H1 (cell line): ENCODE measurements around the gene TIMM29. TPM values are rescaled to one million over a fixed set of nuclear protein-coding genes. Genes with fewer than 3 reads are reported as not detected.

Experiments used
- CTCF ChIA-PET: fragments of 300-600 bp; sonication (Branson Sonifier 250); formaldehyde crosslinking; loops from one replicate; lab custom pipeline; 2021; ENCODE audit not compliant: partially characterized antibody; lab: Charles Lee
- POLR2A ChIA-PET: fragments of 300-600 bp; sonication (Branson Sonifier 250); formaldehyde crosslinking; loops from one replicate; lab custom pipeline; 2021; ENCODE audit warnings: inconsistent platforms; ENCODE audit not compliant: partially characterized antibody; lab: Charles Lee
- DNase-seq, 2 experiments: peaks; one replicate each; pipeline versions ENCODE4 v3.0.0 to v3.0.0-alpha.2; 2010 to 2022; ENCODE audit warnings: low spot score in 2 of 2, low read depth in 1 of 2, mixed read lengths in 1 of 2
- FAIRE-seq: peaks from 2 replicates; lab custom pipeline; 2011; peaks lifted over from hg19 to GRCh38; lab: Jason Lieb, UNC
- H2AFZ ChIP-seq: 2 replicates; pipeline ENCODE4 v1.8.1; 2012; ENCODE audit warnings: low read length, inconsistent platforms
- H2AK5ac ChIP-seq: 2 replicates; pipeline ENCODE4 v1.6.1; 2013; ENCODE audit warnings: low read depth, low read length
- H2BK120ac ChIP-seq: replicated peaks from 2 replicates; pipeline ENCODE3; 2013; ENCODE audit warnings: low read depth, low read length, inconsistent platforms
- H2BK12ac ChIP-seq: 2 replicates; pipeline ENCODE4 v1.6.1; 2013; ENCODE audit warnings: low read depth, low read length
- H2BK15ac ChIP-seq: 2 replicates; pipeline ENCODE4 v1.6.1; 2013; ENCODE audit warnings: low read length
- H2BK20ac ChIP-seq: 2 replicates; pipeline ENCODE4 v1.6.1; 2013; ENCODE audit warnings: low read length
- H2BK5ac ChIP-seq: 2 replicates; pipeline ENCODE4 v1.6.1; 2013; ENCODE audit warnings: low read depth, low read length
- H3K14ac ChIP-seq: 2 replicates; pipeline ENCODE4 v1.6.1; 2013; ENCODE audit warnings: inconsistent platforms; ENCODE audit not compliant: insufficient read length
- H3K18ac ChIP-seq: 2 replicates; pipeline ENCODE4 v1.6.1; 2013; ENCODE audit warnings: low read length; ENCODE audit errors: extremely low read depth
- H3K23ac ChIP-seq: 2 replicates; pipeline ENCODE4 v1.6.1; 2013; ENCODE audit warnings: inconsistent platforms; ENCODE audit not compliant: insufficient read length
- H3K23me2 ChIP-seq: 2 replicates; pipeline ENCODE4 v1.6.1; 2013; ENCODE audit warnings: low read depth, low read length
- H3K27ac ChIP-seq: 2 replicates; pipeline ENCODE4 v1.6.1; 2011; ENCODE audit warnings: low read depth, low read length, inconsistent platforms
- H3K27me3 ChIP-seq, 4 experiments: replicated peaks in 1 of 4; 1 replicate in 1 of 4; 2 replicates in 3 of 4; pipeline versions ENCODE4 v1.6.1 to v1.8.1; 2011 to 2013; ENCODE audit warnings: low read length in 3 of 4, mild to moderate bottlenecking in 3 of 4, inconsistent platforms in 2 of 4, mixed read lengths in 2 of 4, moderate library complexity in 1 of 4; ENCODE audit not compliant: control insufficient read depth in 3 of 4, insufficient read depth in 3 of 4; ENCODE audit errors: extremely low read depth in 1 of 4
- H3K36me3 ChIP-seq, 4 experiments: 2 replicates each; pipeline versions ENCODE4 v1.6.1 to v1.8.1; 2011 to 2013; ENCODE audit warnings: mild to moderate bottlenecking in 4 of 4, low read length in 3 of 4, moderate library complexity in 2 of 4, control low read depth in 1 of 4, inconsistent platforms in 1 of 4; ENCODE audit not compliant: insufficient read depth in 4 of 4, control insufficient read depth in 2 of 4
- H3K4ac ChIP-seq: replicated peaks from 2 replicates; pipeline ENCODE3; 2013; ENCODE audit warnings: low read length, low read depth, mixed read lengths, inconsistent platforms; ENCODE audit not compliant: insufficient read length
- H3K4me1 ChIP-seq, 4 experiments: replicated peaks in 1 of 4; 1 replicate in 1 of 4; 2 replicates in 3 of 4; pipeline versions ENCODE4 v1.6.1 to v1.8.1; 2011 to 2013; ENCODE audit warnings: low read length in 3 of 4, inconsistent platforms in 2 of 4, mixed read lengths in 1 of 4; ENCODE audit not compliant: insufficient read depth in 4 of 4, control insufficient read depth in 3 of 4
- H3K4me2 ChIP-seq, 2 experiments: 2 replicates each; pipeline versions ENCODE4 v1.6.1 to v1.8.1; 2011 to 2013; ENCODE audit warnings: low read depth in 2 of 2, low read length in 2 of 2, control low read depth in 1 of 2, inconsistent platforms in 1 of 2, mild to moderate bottlenecking in 1 of 2; ENCODE audit not compliant: insufficient read depth in 1 of 2
- H3K4me3 ChIP-seq, 4 experiments: fragments of 200-600, 300-600 bp in 1 of 4; sonication (generic), shearing (Covaris generic), sonication (Bioruptor Twin) in 1 of 4; 2 replicates each; pipeline versions ENCODE4 v1.5.1 to v1.8.1; 2011 to 2016; ENCODE audit warnings: low read length in 4 of 4, low read depth in 3 of 4, control low read depth in 2 of 4, inconsistent platforms in 2 of 4, mild to moderate bottlenecking in 2 of 4, mixed read lengths in 1 of 4, moderate library complexity in 1 of 4; ENCODE audit not compliant: insufficient read depth in 2 of 4; ENCODE audit errors: extremely low read depth in 1 of 4
- H3K56ac ChIP-seq: replicated peaks from 2 replicates; pipeline ENCODE3; 2013; ENCODE audit warnings: low read depth, mild to moderate bottlenecking, mixed read lengths, low read length, inconsistent platforms; ENCODE audit not compliant: insufficient read length
- H3K79me1 ChIP-seq: 2 replicates; pipeline ENCODE4 v1.6.1; 2013; ENCODE audit warnings: low read depth, low read length, control low read depth
- H3K79me2 ChIP-seq, 2 experiments: 2 replicates each; pipeline versions ENCODE4 v1.6.1 to v1.8.1; 2012 to 2013; ENCODE audit warnings: low read length in 2 of 2, mild to moderate bottlenecking in 2 of 2, inconsistent platforms in 1 of 2; ENCODE audit not compliant: insufficient read depth in 2 of 2, control insufficient read depth in 1 of 2
- H3K9ac ChIP-seq, 4 experiments: replicated peaks in 1 of 4; 1 replicate in 1 of 4; 2 replicates in 3 of 4; pipeline versions ENCODE4 v1.6.1 to v1.8.1; 2011 to 2013; ENCODE audit warnings: low read depth in 3 of 4, low read length in 3 of 4, control low read depth in 2 of 4, mild to moderate bottlenecking in 2 of 4, moderate library complexity in 2 of 4, inconsistent platforms in 1 of 4; ENCODE audit errors: extremely low read depth in 1 of 4
- H3K9me3 ChIP-seq, 2 experiments: 2 replicates each; pipeline versions ENCODE4 v1.6.1 to v1.8.1; 2012 to 2013; ENCODE audit warnings: mild to moderate bottlenecking in 2 of 2, moderate library complexity in 2 of 2, control low read depth in 1 of 2, inconsistent platforms in 1 of 2, low read depth in 1 of 2, low read length in 1 of 2, mixed read lengths in 1 of 2; ENCODE audit not compliant: insufficient read depth in 2 of 2
- H4K20me1 ChIP-seq, 2 experiments: replicated peaks in 1 of 2; 2 replicates each; pipeline versions ENCODE3 to v1.8.1; 2011 to 2013; ENCODE audit warnings: inconsistent platforms in 2 of 2, low read length in 2 of 2, mild to moderate bottlenecking in 1 of 2; ENCODE audit not compliant: insufficient read depth in 2 of 2, control insufficient read depth in 1 of 2
- H4K5ac ChIP-seq: 2 replicates; pipeline ENCODE4 v1.6.1; 2013; ENCODE audit warnings: low read length, low read depth, mixed read lengths, inconsistent platforms; ENCODE audit not compliant: insufficient read length
- H4K8ac ChIP-seq: 2 replicates; pipeline ENCODE4 v1.8.0; 2013; ENCODE audit warnings: mild to moderate bottlenecking, moderate library complexity, low read length, inconsistent platforms; ENCODE audit not compliant: insufficient read depth; ENCODE audit errors: extremely low read depth
- H4K91ac ChIP-seq: replicated peaks from 2 replicates; pipeline ENCODE3; 2013; ENCODE audit warnings: low read length, mixed read lengths, inconsistent platforms; ENCODE audit not compliant: insufficient read length
- ASH2L ChIP-seq: fragments of 200-600, 300-600 bp; sonication (generic); IDR thresholded peaks from one replicate; pipeline ENCODE4 v1.7.1; 2017; ENCODE audit warnings: low read length
- BACH1 ChIP-seq: IDR thresholded peaks from 2 replicates; pipeline ENCODE4 v1.6.1; 2012; ENCODE audit warnings: low read length, improper control_type of control experiment
- CREB1 ChIP-seq: IDR thresholded peaks from 2 replicates; pipeline ENCODE4 v1.6.1; 2012; ENCODE audit warnings: inconsistent platforms
- EZH2 ChIP-seq: fragments of 200-600 bp; sonication (generic); IDR thresholded peaks from 2 replicates; pipeline ENCODE4 v1.7.1; 2012; ENCODE audit warnings: low read depth, mild to moderate bottlenecking, moderate library complexity, low read length, inconsistent platforms; ENCODE audit not compliant: severe bottlenecking
- FOSL1 ChIP-seq: IDR thresholded peaks from 2 replicates; pipeline ENCODE4 v1.6.1; 2011; ENCODE audit warnings: mild to moderate bottlenecking, low read depth, low read length, moderate library complexity; ENCODE audit not compliant: insufficient read depth
- NANOG ChIP-seq: IDR thresholded peaks from 2 replicates; pipeline ENCODE4 v1.6.1; 2011; ENCODE audit warnings: low read length, low read depth, mild to moderate bottlenecking, inconsistent platforms; ENCODE audit not compliant: insufficient read depth, poor library complexity, severe bottlenecking
- POLR2A ChIP-seq, 2 experiments: IDR thresholded peaks; 1 replicate in 1 of 2; 2 replicates in 1 of 2; pipeline ENCODE4 v1.6.1; 2011; ENCODE audit warnings: low read depth in 2 of 2, low read length in 2 of 2, mild to moderate bottlenecking in 2 of 2; ENCODE audit errors: control extremely low read depth in 1 of 2
- SP1 ChIP-seq: IDR thresholded peaks from 2 replicates; pipeline ENCODE4 v1.6.1; 2011; ENCODE audit warnings: low read depth, low read length
- SP4 ChIP-seq: IDR thresholded peaks from 2 replicates; pipeline ENCODE4 v1.6.1; 2012; ENCODE audit warnings: low read length, inconsistent platforms
- WGBS, 2 experiments: shearing (Covaris generic) in 1 of 2; methylation state at CpG; one replicate each; pipeline versions ENCODE4 v1.1.6 to v1.1.7; 2013 to 2015; ENCODE audit warnings: low lambda C conversion rate in 2 of 2, mixed read lengths in 2 of 2, inconsistent platforms in 1 of 2, low coverage in 1 of 2, missing lambda C conversion rate in 1 of 2; ENCODE audit not compliant: insufficient replicate concordance in 2 of 2, insufficient coverage in 1 of 2, insufficient read length in 1 of 2; ENCODE audit errors: extremely low coverage in 1 of 2, missing lambda C conversion rate in 1 of 2; 5-methylcytosine and 5-hydroxymethylcytosine counted together
- polyA plus RNA-seq, 7 experiments: library from polyadenylated mRNA; depleted of rRNA in 3 of 7; stranded (reverse) in 5 of 7; unstranded in 2 of 7; fragments of >200 nt in 5 of 7; fragments of 200-250 nt in 2 of 7; gene quantifications; 1 replicate in 5 of 7; 2 replicates in 1 of 7; 4 replicates in 1 of 7; pipeline versions ENCODE4 v1.2.1 to v1.2.3, GENCODE V29; 2011 to 2013; ENCODE audit warnings: missing spikeins in 2 of 7, mixed read lengths in 2 of 7
- total RNA-seq: library from RNA; stranded (reverse); fragmentation: NEBNext Ultra II Directional; extraction: Animal tissue kit (Norgen Biotek cat#: 25700); gene quantifications from 2 replicates; pipeline ENCODE4 v1.2.1, GENCODE V29; 2021
- TF ChIP-seq, protein P1 (sequence below): IDR thresholded peaks from 2 replicates; pipeline ENCODE4 v1.6.1; 2011; ENCODE audit warnings: low read depth, mild to moderate bottlenecking, low read length; ENCODE audit not compliant: insufficient read depth
- TF ChIP-seq, protein P2 (sequence below), 3 experiments: IDR thresholded peaks; 1 replicate in 2 of 3; 2 replicates in 1 of 3; pipeline versions ENCODE4 v1.5.1 to v1.6.1; 2011; ENCODE audit warnings: low read length in 3 of 3, mild to moderate bottlenecking in 3 of 3, inconsistent platforms in 2 of 3, low read depth in 1 of 3, moderate library complexity in 1 of 3; ENCODE audit not compliant: insufficient read depth in 1 of 3; ENCODE audit errors: control extremely low read depth in 1 of 3

The TIMM29 gene
- total and polyA plus RNA-seq, 2 of the 8 experiments (the other 6 are each of a cell fraction or from before 2014, with no cell fraction given), result 15.9 to 24.0 TPM

DNA sequence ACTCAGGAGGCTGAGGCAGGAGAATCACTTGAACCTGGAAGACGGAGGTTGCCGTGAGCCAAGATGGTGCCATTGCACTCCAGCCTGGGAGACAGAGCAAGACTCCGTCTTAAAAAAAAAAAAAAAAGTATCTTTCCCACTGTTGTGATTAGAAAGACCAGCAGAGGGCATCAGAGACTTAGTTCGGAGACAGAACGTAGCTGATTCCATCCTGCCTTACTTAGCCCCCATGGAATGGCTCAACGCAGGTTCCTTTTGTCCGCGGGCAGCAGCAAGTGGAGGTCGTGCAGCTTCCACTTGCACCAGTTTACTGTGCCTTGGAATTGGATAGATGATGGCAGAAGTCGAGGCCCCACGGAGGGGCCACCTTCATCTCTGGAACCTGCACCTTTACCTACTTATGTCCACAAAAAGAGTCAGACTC lies 8.1 kb downstream of the TIMM29 start:
- H3K18ac ChIP-seq, result no peak overlapping the region
- H3K56ac ChIP-seq, result no peak overlapping the region
- CTCF ChIA-PET, result interaction anchor here (0.5 to 9.7 kb wide), 38 partner anchors 8 to 193 kb away, joined by 3 to 110 read pairs (median 4); partner anchors contain the start of genes CARM1 and SMARCA4
- no peak overlapping the region for H4K8ac ChIP-seq
- no peak for DNase-seq
- H3K36me3 ChIP-seq, result no peaks in the 10 kb centered on the region; a peak in 1 of 8 replicates
- no peak overlapping the region for H4K5ac ChIP-seq
- no peaks in the 10 kb centered on the region for H3K9me3 ChIP-seq
- no peak overlapping the region for H2BK5ac ChIP-seq
- no peaks in the 10 kb centered on the region; a peak in 1 of 7 replicates for H3K4me1 ChIP-seq
- H3K27me3 ChIP-seq, result no peaks in the 10 kb centered on the region
- no peaks in the 10 kb centered on the region for H4K20me1 ChIP-seq
- no peaks in the 10 kb centered on the region; a peak in 1 of 4 replicates for H3K79me2 ChIP-seq
- no peak overlapping the region for H4K91ac ChIP-seq
- no peak overlapping the region for H2BK120ac ChIP-seq
- no peak overlapping the region for H3K9ac ChIP-seq
- H2AFZ ChIP-seq, result no peak overlapping the region
- POLR2A ChIA-PET, result interaction anchor here (0.6 to 1.6 kb wide), 10 partner anchors 14 to 247 kb away, joined by 3 to 5 read pairs (median 3); partner anchors contain the start of gene SMARCA4
- no peak overlapping the region for H2BK20ac ChIP-seq
- no peak overlapping the region for H3K4me3 ChIP-seq
- H3K4ac ChIP-seq, result no peak overlapping the region
- 20% methylated on average over 11 of the region's 11 CpGs; no CpG with 5 or more reads in 1 of the 2 experiments for WGBS, 2 experiments
- H3K23ac ChIP-seq, result no peak overlapping the region
- FAIRE-seq, result peak; percentile 50
- no peaks in the 10 kb centered on the region for H3K23me2 ChIP-seq
- no peak overlapping the region for H3K27ac ChIP-seq
- H3K79me1 ChIP-seq, result no peaks in the 10 kb centered on the region
- no peak overlapping the region for H3K4me2 ChIP-seq
- H3K14ac ChIP-seq, result no peak overlapping the region
- no peak overlapping the region for H2BK12ac ChIP-seq
- H2AK5ac ChIP-seq, result no peak overlapping the region
- no peak overlapping the region for H2BK15ac ChIP-seq
- TF ChIP-seq, protein P1, sequence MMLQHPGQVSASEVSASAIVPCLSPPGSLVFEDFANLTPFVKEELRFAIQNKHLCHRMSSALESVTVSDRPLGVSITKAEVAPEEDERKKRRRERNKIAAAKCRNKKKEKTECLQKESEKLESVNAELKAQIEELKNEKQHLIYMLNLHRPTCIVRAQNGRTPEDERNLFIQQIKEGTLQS, result no peak
- TF ChIP-seq FOSL1 (no peak), SP1 (no peak), SP4 (no peak), POLR2A (IDR thresholded peaks at IDR 0.05; ENCODE audit: control extremely low read depth in 1 of 2, low read depth in 2 of 2, low read length in 2 of 2) (peak in 1 of 2 experiments; percentile 56; a peak in 1 of 3 replicates), NANOG (no peak), CREB1 (peak; percentile 8; the same call in 1 of the 2 replicates), ASH2L (no peak), BACH1 (0 out of 2 replicates have a peak, but pooled peaks have one; percentile 17), EZH2 (no peak)
- TF ChIP-seq, protein P2, sequence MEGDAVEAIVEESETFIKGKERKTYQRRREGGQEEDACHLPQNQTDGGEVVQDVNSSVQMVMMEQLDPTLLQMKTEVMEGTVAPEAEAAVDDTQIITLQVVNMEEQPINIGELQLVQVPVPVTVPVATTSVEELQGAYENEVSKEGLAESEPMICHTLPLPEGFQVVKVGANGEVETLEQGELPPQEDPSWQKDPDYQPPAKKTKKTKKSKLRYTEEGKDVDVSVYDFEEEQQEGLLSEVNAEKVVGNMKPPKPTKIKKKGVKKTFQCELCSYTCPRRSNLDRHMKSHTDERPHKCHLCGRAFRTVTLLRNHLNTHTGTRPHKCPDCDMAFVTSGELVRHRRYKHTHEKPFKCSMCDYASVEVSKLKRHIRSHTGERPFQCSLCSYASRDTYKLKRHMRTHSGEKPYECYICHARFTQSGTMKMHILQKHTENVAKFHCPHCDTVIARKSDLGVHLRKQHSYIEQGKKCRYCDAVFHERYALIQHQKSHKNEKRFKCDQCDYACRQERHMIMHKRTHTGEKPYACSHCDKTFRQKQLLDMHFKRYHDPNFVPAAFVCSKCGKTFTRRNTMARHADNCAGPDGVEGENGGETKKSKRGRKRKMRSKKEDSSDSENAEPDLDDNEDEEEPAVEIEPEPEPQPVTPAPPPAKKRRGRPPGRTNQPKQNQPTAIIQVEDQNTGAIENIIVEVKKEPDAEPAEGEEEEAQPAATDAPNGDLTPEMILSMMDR (IDR thresholded peaks at IDR 0.05; ENCODE audit: control extremely low read depth in 1 of 3, insufficient read depth in 1 of 3, low read depth in 1 of 3, low read length in 3 of 3), result peak in 2 of 3 experiments; percentile 69 to 72; a peak in 3 of 4 replicates
